Uterus (tissue), 4 donors: Measurements from ENCODE around the gene COL4A1. TPM values are rescaled to one million over a fixed set of nuclear protein-coding genes. Genes with fewer than 3 reads are reported as not detected.
"Not testable (repeated sequence)": the region's sequence is repeated elsewhere in the genome, so short reads cannot be mapped to it uniquely, and the experiment has no call there.

ENCODE experiments used
- DNase-seq, 2 donors: peaks; one replicate each; pipeline ENCODE4 v3.0.0-alpha.2; 2019 to 2020
- H3K27ac ChIP-seq, 2 donors: fragments of 200-600 bp; sonication (generic); 1 replicate in 1 of 2; 2 replicates in 1 of 2; pipeline ENCODE4 v1.5.1; 2016 to 2018
- H3K27me3 ChIP-seq, 2 donors: fragments of 200-600 bp; sonication (generic); one replicate each; pipeline ENCODE4 v1.5.1; 2018 to 2019; ENCODE audit warnings: control low read depth in 1 of 2
- H3K36me3 ChIP-seq, 2 donors: fragments of 200-600 bp; sonication (generic); one replicate each; pipeline ENCODE4 v1.5.1; 2019; ENCODE audit warnings: control low read depth in 1 of 2
- H3K4me1 ChIP-seq, 2 donors: fragments of 200-600 bp; sonication (generic); one replicate each; pipeline ENCODE4 v1.5.1; 2018 to 2019; ENCODE audit warnings: control low read depth in 1 of 2
- H3K4me3 ChIP-seq, 2 donors: fragments of 200-600 bp; sonication (generic); 1 replicate in 1 of 2; 2 replicates in 1 of 2; pipeline ENCODE4 v1.5.1; 2018 to 2019; ENCODE audit warnings: mild to moderate bottlenecking in 1 of 2
- H3K9me3 ChIP-seq, 2 donors: fragments of 200-600 bp; sonication (generic); one replicate each; pipeline ENCODE4 v1.5.1; 2019; ENCODE audit warnings: control low read depth in 1 of 2
- POLR2A ChIP-seq, 2 donors: fragments of 450-650 bp; IDR thresholded peaks; one replicate each; pipeline ENCODE4 v1.6.1; 2016; ENCODE audit warnings: antibody characterized with exemption in 2 of 2, mild to moderate bottlenecking in 1 of 2, moderate library complexity in 1 of 2
- intact Hi-C: fragments of 100-400 bp; cut with DNase I; formaldehyde crosslinking; loops from one replicate; pipeline ENCODE4 v1.15.1; 2023; ENCODE audit warnings: low total_unique reads
- total RNA-seq, 4 donors: library from RNA; depleted of rRNA in 3 of 4; stranded (reverse); fragments of >200 nt in 3 of 4; gene quantifications; one replicate each; pipeline versions ENCODE4 v1.1.0 to v1.2.4, GENCODE V29; 2014 to 2023
- TF ChIP-seq, protein P1 (sequence below), 4 experiments: fragments of 200-600 bp in 2 of 4; fragments of 450-650 bp in 2 of 4; sonication (generic) in 2 of 4; IDR thresholded peaks; one replicate each; pipeline ENCODE4 v1.5.1; 2016 to 2019; ENCODE audit warnings: antibody characterized with exemption in 4 of 4, mild to moderate bottlenecking in 2 of 4, moderate library complexity in 1 of 4
- donor health status: DM: yes; HTN: yes; CAD: no.

The COL4A1 gene
- total RNA-seq, 4 donors from 2014 or later: 164 to 737 (median 209) TPM

DNA sequence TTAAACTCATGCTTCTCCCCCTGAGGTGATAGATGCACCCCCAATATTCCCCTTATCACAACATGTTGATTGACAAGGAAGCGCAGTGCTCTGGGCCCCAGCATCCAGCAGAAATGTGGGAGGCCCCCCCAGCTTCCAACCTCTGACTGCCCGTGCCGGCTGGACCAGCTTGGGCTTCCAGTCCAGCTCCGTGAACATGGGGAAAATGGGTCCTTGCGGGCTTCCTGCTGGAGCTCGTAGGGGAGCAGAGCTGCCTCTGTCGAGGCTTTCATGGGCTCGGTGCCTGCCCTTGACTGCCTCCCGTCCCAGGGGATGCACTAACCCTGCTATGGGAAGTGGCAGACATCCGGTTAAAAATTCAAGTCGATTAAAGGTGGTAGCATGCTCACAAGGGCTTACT is 188.9 kb downstream of the COL4A1 start:
- Histone ChIP-seq H3K4me1 (no peaks in the 10 kb centered on the region), H3K27ac (no peak overlapping the region), H3K36me3 (no peaks in the 10 kb centered on the region), H3K4me3 (no peak overlapping the region), H3K27me3 (no peaks in the 10 kb centered on the region), H3K9me3 (no peaks in the 10 kb centered on the region)
- intact Hi-C loops: loop anchor here (10.0 kb wide), 1 partner anchor 333 kb away; the partner anchor contains the start of gene IRS2
- TF ChIP-seq, protein P1, sequence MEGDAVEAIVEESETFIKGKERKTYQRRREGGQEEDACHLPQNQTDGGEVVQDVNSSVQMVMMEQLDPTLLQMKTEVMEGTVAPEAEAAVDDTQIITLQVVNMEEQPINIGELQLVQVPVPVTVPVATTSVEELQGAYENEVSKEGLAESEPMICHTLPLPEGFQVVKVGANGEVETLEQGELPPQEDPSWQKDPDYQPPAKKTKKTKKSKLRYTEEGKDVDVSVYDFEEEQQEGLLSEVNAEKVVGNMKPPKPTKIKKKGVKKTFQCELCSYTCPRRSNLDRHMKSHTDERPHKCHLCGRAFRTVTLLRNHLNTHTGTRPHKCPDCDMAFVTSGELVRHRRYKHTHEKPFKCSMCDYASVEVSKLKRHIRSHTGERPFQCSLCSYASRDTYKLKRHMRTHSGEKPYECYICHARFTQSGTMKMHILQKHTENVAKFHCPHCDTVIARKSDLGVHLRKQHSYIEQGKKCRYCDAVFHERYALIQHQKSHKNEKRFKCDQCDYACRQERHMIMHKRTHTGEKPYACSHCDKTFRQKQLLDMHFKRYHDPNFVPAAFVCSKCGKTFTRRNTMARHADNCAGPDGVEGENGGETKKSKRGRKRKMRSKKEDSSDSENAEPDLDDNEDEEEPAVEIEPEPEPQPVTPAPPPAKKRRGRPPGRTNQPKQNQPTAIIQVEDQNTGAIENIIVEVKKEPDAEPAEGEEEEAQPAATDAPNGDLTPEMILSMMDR (IDR thresholded peaks at IDR 0.05): no peak
- TF ChIP-seq POLR2A (IDR thresholded peaks at IDR 0.05): no peak
- no peak for DNase-seq

DNA sequence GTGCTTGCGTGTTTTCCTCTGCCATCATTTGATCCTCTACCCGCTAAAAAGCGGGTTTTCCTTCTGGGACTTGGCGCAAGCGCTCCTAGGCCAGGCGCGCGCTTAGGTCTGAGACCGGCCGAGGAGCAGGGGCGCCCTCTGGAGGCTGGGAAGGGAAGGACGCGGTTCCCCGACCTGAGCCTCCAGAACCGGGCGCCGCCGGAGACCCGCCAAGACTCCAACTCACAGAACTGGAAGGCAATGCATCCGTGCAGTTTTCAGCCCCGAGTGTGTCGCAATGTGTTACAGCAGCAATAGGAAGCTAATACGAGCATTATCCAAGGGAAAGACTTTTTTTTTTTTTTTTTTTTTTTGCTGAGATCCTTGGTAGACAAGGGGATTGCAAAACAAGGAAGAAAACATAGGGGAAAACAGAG is 190.9 kb downstream of the COL4A1 start:
- intact Hi-C loops: loop anchor here (10.0 kb wide), 1 partner anchor 331 kb away; the partner anchor contains the start of gene IRS2

DNA sequence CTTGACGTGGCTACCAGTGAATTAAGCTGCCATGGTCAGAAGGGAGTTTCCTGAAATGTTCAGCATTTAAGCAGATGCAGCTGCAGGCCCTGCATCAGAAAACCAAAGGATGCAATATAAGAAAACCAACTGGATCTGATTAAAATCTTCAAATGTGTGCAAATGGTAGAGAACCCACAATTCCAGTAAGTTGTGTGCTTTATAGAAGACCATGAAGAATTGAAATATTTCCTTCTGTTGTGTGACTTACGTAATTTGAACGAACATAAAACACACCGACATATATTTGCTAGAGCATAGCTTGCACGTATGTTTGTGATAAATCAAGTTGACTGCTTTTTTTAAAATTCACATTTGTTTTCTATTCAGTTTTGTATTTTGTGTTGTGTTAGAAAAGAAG is 191.4 kb downstream of the COL4A1 start:
- intact Hi-C loops: loop anchor here (10.0 kb wide), 1 partner anchor 331 kb away; the partner anchor contains the start of gene IRS2
- Histone ChIP-seq H3K4me3 (no peak overlapping the region), H3K27me3 (no peaks in the 10 kb centered on the region), H3K4me1 (no peaks in the 10 kb centered on the region), H3K36me3 (no peaks in the 10 kb centered on the region), H3K9me3 (no peaks in the 10 kb centered on the region), H3K27ac (no peak overlapping the region)
- no peak for TF ChIP-seq POLR2A (IDR thresholded peaks at IDR 0.05)
- TF ChIP-seq, protein P1 (IDR thresholded peaks at IDR 0.05): no peak
- DNase-seq: no peak

More for the DNA sequence above, 190.9 kb downstream of the COL4A1 start:
- Histone ChIP-seq H3K4me1 (no peaks in the 10 kb centered on the region), H3K36me3 (no peaks in the 10 kb centered on the region), H3K27ac (no peak overlapping the region), H3K9me3 (no peaks in the 10 kb centered on the region), H3K27me3 (no peaks in the 10 kb centered on the region), H3K4me3 (no peak overlapping the region)
- TF ChIP-seq, protein P1 (IDR thresholded peaks at IDR 0.05): peak; percentile 22 to 45 (median 41)
- no peak for TF ChIP-seq POLR2A (IDR thresholded peaks at IDR 0.05)
- peak; percentile 40 to 49 for DNase-seq

DNA sequence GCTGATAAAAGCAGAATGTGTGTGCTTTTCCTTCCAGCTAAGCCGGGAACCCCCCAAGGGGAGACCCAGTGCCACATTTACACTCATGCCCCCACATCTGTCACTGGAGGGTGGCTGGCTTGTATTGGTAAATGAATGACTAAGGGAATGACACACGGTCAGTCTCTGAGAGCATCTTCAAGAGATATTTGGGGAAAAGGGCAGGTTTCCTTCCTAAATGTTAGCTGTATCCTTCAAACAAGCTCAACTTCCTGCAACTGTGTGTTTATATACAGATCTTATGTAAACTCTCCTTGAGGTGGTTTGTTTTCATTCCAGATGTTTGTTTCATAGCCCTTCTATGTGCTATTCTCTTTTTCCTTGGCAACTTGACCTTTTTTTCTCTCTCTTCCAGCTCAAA is 192.6 kb downstream of the COL4A1 start:
- Histone ChIP-seq H3K4me1 (no peaks in the 10 kb centered on the region), H3K4me3 (no peak overlapping the region), H3K27me3 (no peaks in the 10 kb centered on the region), H3K27ac (no peak overlapping the region), H3K9me3 (no peaks in the 10 kb centered on the region), H3K36me3 (no peaks in the 10 kb centered on the region)
- TF ChIP-seq POLR2A (IDR thresholded peaks at IDR 0.05): no peak
- TF ChIP-seq, protein P1 (IDR thresholded peaks at IDR 0.05): no peak
- DNase-seq: no peak
- intact Hi-C loops: loop anchor here (10.0 kb wide), 1 partner anchor 330 kb away; the partner anchor contains the start of gene IRS2

DNA sequence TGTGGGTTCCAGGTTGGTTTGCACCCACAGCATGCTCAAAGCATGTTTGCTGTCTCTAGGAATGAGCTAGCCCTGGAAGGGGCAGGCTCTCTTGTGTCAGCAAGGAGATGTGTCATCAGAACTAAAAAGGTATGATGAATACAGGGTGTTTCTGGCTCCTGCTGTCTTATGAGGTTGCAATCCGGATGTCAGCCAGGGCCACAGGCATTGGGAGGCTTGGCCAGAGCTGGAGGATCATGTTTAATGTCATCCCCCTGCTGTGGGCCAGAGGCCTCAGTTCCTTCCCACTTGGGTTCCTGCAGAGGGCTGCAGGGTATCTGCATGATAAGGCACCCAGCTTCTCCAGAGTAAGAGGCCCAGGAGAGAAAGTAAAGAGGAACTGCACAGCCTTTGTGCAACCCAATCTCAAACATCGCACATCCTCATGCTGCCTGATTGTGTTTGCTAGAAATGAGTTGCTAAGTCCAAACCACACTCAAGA is 193.6 kb downstream of the COL4A1 start:
- TF ChIP-seq, protein P1 (IDR thresholded peaks at IDR 0.05): no peak
- TF ChIP-seq POLR2A (IDR thresholded peaks at IDR 0.05): no peak
- DNase-seq: no peak
- H3K27ac ChIP-seq: no peak overlapping the region
- H3K9me3 ChIP-seq: no peaks in the 10 kb centered on the region
- no peaks in the 10 kb centered on the region for H3K36me3 ChIP-seq
- H3K4me1 ChIP-seq: no peaks in the 10 kb centered on the region
- no peaks in the 10 kb centered on the region for H3K27me3 ChIP-seq
- H3K4me3 ChIP-seq: no peak overlapping the region
- intact Hi-C loops: loop anchor here (10.0 kb wide), 1 partner anchor 329 kb away; the partner anchor contains the start of gene IRS2

DNA sequence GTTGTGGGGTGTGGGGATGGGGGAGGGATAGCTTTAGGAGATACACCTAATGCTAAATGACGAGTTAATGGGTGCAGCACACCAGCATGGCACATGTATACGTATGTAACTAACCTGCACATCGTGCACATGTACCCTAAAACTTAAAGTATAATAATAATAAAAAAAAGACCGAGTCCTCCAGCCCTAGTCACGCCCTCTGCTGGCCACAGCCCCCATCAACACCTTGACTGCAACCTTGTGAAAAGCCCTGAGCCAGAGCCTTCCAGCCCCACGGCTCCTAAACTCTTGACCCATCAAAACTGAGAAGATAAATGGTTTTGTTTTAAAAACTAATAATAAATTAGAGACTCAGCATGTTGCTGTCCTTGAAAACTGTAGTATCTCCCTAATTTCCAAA is 194.6 kb downstream of the COL4A1 start:
- intact Hi-C loops: loop anchor here (10.0 kb wide), 1 partner anchor 328 kb away; the partner anchor contains the start of gene IRS2
- H3K9me3 ChIP-seq: not testable (repeated sequence)

More for the DNA sequence above, 194.6 kb downstream of the COL4A1 start:
- not testable (repeated sequence) for H3K27me3 ChIP-seq, H3K36me3 ChIP-seq, H3K27ac ChIP-seq, H3K4me1 ChIP-seq, H3K4me3 ChIP-seq, DNase-seq
